Measurements from ENCODE around the gene MED17. TPM values are rescaled to one million over a fixed set of nuclear protein-coding genes. Genes with fewer than 3 reads are reported as not detected.

The MED17 gene
- total RNA-seq, 6 experiments from 2014 or later = 21.6 to 28.1 (median 25.5) TPM

- H3K4me1 Mint-ChIP-seq (ENCODE audit: low read depth) = peaks cover 46% of the 10 kb centered on the region
- H3K9me3 Mint-ChIP-seq = no peaks in the 10 kb centered on the region
- no peak for DNase-seq
- TF ChIP-seq, protein P1, sequence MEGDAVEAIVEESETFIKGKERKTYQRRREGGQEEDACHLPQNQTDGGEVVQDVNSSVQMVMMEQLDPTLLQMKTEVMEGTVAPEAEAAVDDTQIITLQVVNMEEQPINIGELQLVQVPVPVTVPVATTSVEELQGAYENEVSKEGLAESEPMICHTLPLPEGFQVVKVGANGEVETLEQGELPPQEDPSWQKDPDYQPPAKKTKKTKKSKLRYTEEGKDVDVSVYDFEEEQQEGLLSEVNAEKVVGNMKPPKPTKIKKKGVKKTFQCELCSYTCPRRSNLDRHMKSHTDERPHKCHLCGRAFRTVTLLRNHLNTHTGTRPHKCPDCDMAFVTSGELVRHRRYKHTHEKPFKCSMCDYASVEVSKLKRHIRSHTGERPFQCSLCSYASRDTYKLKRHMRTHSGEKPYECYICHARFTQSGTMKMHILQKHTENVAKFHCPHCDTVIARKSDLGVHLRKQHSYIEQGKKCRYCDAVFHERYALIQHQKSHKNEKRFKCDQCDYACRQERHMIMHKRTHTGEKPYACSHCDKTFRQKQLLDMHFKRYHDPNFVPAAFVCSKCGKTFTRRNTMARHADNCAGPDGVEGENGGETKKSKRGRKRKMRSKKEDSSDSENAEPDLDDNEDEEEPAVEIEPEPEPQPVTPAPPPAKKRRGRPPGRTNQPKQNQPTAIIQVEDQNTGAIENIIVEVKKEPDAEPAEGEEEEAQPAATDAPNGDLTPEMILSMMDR (IDR thresholded peaks at IDR 0.05) = no peak
- H3K27ac Mint-ChIP-seq = no peak overlapping the region
- H3K4me3 Mint-ChIP-seq = no peak overlapping the region
- peaks cover 2% of the 10 kb centered on the region for H3K27me3 Mint-ChIP-seq (ENCODE audit: insufficient read depth)
- H3K36me3 Mint-ChIP-seq (ENCODE audit: low read depth) = no peaks in the 10 kb centered on the region
These were observed 57.4 kb downstream of the MED17 start for GRCh38 chr11:93841446-93841845.

GRCh38 chr11:93842034-93842433, 58.0 kb downstream of the MED17 start:
- Mint-ChIP-seq H3K27me3 (ENCODE audit: insufficient read depth) (peaks cover 2% of the 10 kb centered on the region), H3K4me1 (ENCODE audit: low read depth) (peaks cover 52% of the 10 kb centered on the region), H3K27ac (no peak overlapping the region), H3K9me3 (no peaks in the 10 kb centered on the region), H3K4me3 (no peak overlapping the region), H3K36me3 (ENCODE audit: low read depth) (no peaks in the 10 kb centered on the region)
- TF ChIP-seq, protein P1 (IDR thresholded peaks at IDR 0.05) = no peak
- DNase-seq = no peak

GRCh38 chr11:93842461-93842860, 58.4 kb downstream of the MED17 start:
- Mint-ChIP-seq H3K4me3 (no peak overlapping the region), H3K27ac (no peak overlapping the region), H3K27me3 (ENCODE audit: insufficient read depth) (peaks cover 2% of the 10 kb centered on the region), H3K36me3 (ENCODE audit: low read depth) (no peaks in the 10 kb centered on the region), H3K4me1 (ENCODE audit: low read depth) (peaks cover 56% of the 10 kb centered on the region), H3K9me3 (no peaks in the 10 kb centered on the region)
- TF ChIP-seq, protein P1 (IDR thresholded peaks at IDR 0.05) = no peak
- DNase-seq = peak; percentile 77

- Mint-ChIP-seq H3K9me3 (no peaks in the 10 kb centered on the region), H3K4me1 (ENCODE audit: low read depth) (peaks cover 62% of the 10 kb centered on the region), H3K36me3 (ENCODE audit: low read depth) (no peaks in the 10 kb centered on the region), H3K4me3 (no peak overlapping the region), H3K27me3 (ENCODE audit: insufficient read depth) (peaks cover 2% of the 10 kb centered on the region), H3K27ac (no peak overlapping the region)
- DNase-seq = no peak
- TF ChIP-seq, protein P1 (IDR thresholded peaks at IDR 0.05) = no peak
These were observed 59.8 kb downstream of the MED17 start for GRCh38 chr11:93843906-93844305.

DNA sequence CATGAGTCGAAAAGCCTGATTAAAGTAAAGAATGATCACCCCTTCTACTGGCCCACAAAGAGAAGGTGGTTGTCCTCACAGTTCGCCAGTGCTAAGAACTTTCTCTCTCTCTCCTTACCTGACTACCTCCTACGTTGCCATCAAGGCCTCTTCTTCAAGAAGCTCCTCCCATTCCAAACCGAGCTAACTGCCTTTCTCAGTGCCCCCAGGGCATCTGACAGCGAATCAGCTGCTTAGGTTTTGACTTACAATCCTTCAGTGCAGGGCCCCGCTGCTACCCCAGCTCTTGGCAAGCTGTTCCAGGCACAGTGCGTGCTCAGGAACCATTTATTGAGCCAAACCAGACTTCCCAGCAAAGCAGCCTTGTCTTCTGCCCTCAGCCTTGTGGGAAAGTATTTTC, 60.5 kb downstream of the MED17 start:
- DNase-seq = no peak
- TF ChIP-seq, protein P1 (IDR thresholded peaks at IDR 0.05) = no peak
- no peak overlapping the region for H3K27ac Mint-ChIP-seq
- peaks cover 2% of the 10 kb centered on the region for H3K27me3 Mint-ChIP-seq (ENCODE audit: insufficient read depth)
- no peaks in the 10 kb centered on the region for H3K9me3 Mint-ChIP-seq
- H3K4me3 Mint-ChIP-seq = no peak overlapping the region
- peaks cover 66% of the 10 kb centered on the region for H3K4me1 Mint-ChIP-seq (ENCODE audit: low read depth)
- no peaks in the 10 kb centered on the region for H3K36me3 Mint-ChIP-seq (ENCODE audit: low read depth)
